Activated CD4-positive, CD25-positive, alpha-beta regulatory T cell treated with anti-CD3 and anti-CD28 coated beads, Interleukin-2, amount 50 U/mL, for 72 hours (primary cell): Measurements from ENCODE around the gene FOXA3.
"Not testable (repeated sequence)": the region's sequence is repeated elsewhere in the genome, so short reads cannot be mapped to it uniquely, and the experiment has no call there.

Source experiments
- DNase-seq: peaks from one replicate; pipeline ENCODE4 v3.0.0; 2021

Gene FOXA3

GRCh38 chr19:45828945-45829344 lies 35.2 kb upstream of the FOXA3 start:
- no peak for DNase-seq

DNA sequence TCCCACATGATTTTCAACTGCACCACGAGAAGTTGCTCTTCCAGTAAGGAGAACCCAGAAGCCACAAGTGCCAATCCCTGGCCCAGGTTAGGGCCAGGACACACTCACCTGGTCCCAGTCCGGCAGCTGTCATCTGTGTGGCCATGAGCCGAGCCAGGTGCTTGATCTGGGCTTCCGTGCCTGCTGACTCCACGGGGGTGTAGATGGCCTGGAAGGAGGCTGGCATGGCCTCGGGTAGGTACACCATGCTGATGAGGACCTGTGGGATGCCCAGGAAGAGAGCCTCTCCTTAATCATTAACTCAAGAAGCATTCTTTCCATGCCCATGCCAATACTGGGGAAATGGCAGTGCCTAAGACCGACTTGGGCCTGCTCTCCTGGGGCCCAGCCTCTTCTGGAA lies 29.2 kb upstream of the FOXA3 start:
- no peak for DNase-seq

GRCh38 chr19:45842198-45842597 lies 21.9 kb upstream of the FOXA3 start:
- DNase-seq: no peak

DNA sequence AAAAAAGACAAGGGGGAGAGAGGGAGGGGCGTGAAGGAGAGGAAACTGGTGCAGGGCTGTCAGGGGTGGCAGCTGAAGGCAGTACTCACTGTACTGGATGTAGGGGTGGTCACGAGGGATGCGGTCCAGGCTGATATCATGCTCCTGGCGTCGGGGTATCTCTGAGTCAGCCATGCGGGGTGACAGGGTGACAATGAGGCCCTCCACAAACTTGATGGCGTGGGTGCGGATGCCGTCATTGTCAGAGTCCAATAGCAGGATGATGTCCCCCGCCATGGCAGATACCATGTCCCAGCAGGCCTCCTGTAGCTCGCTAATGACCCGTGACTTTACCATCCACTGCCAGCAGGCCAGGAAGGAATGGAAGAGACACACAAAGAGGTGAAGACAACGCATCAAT lies 16.5 kb upstream of the FOXA3 start:
- no peak for DNase-seq

- no peak for DNase-seq
Measured at GRCh38 chr19:45848922-45849321, 15.2 kb upstream of the FOXA3 start.

DNA sequence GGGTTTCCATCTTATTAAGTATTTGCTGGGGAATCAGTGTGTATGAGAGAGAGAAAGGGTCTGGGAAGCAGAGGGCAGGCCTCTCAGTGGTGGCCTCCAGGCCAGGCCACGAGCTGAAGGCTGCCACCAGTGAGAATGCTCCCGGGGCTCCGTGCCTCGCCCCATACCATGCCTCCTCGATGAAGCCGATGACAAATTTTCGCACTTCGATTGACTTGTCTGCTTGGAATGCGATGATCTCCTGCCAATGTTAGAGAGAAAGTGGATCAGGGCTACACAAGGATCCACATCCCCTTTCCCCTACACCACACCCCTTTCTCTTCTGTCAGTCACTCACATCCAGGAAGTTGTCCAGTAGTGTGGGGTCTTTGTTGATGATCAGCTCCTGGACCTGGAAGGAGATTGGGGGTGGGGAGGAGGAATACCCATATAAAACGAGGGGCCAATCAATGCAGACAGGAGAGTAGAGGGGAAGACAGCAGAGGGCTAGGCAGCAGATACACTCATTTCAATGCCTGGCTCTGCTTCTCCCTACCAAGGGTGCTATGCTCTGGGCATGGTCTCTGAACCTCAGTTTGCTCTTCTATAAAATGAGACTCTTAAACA lies 11.9 kb upstream of the FOXA3 start:
- no peak for DNase-seq

DNA sequence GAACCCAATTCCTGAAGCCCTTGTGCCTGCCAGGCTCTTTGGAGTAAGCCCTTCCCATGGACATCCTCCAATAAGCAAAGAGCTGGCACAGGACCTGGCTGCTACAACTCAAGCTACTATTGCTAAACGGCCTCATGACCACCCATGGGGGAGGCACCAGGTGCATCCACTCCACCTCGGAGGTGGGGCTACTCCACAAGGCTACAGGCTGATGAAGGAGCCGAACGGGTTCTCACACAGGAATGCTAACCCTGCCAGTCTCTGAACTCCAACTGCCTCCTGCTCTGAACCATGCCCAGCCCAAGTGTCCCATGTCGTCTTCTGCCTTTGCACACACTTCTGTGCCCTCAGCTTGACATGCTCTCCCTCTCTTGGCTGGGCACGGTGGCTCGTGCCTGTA lies 11.1 kb upstream of the FOXA3 start:
- no peak for DNase-seq

DNA sequence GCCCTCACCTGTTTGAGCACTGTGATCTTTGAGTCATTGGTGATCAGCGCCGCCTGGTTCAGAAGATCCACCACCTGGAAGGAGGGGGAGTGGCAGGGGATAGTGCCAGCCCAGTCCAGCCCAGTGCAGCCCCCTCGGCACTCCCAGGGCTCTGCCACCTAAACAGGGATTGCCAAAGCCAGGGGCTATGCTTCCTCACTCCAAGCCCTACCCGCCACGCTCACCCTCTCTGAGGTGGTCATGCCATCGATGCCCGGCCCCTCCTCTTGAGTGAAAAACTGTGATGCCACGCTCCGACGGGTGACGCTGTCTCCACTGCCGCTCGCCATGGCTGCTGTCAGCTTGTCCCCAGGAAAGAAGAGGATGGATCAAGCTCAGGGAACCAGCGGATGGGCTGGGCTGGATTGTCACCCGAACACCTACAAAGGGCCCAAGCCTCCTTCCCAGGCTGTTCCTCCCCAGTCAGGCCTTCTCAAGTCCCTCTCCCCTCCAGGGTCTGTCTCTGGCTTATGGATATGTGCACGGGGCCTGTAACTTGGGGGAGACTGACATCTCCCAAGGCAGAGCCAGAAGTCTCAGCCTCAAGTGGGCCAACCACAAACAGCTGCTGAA lies 9.9 kb upstream of the FOXA3 start:
- no peak for DNase-seq

DNA sequence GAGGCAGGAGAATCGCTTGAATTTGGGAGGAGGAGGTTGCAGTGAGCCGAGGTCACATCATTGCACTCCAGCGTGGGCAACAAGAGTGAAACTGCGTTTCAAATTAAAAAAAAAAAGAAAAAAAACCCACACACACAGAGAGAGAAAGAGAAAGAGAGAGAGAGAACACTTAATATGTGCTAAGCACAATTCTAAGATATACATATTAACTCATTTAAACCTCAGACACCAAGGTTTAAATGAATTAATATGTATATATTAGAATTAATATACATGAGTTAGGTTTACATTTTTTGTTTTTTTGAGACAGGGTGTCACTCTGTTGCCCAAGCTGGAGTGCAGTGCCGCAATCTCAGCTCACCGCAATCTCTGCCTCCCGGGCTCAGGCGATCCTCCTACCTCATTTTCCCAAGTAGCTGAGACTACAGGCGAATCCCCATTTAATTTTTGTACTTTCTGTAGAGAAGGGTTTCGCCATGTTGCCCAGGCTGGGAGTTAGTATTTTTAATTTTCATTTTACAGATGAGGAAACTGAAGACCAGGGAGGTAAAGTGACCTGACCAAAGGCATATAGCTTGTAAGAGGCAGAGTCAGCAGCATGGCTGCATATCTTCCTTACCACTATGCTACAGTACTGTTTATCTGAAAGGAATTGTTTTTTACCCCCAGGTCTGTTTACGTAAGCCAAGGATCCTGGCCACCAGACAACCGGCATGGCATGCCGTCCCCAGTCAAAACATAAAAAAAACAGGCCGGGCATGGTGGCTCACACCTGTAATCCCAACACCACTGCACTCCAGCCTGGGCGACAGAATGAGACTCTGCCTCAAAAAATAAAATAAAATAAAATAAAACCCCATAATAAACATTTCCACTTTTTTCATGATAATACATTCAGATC lies 3.5 kb upstream of the FOXA3 start:
- DNase-seq: no peak

DNA sequence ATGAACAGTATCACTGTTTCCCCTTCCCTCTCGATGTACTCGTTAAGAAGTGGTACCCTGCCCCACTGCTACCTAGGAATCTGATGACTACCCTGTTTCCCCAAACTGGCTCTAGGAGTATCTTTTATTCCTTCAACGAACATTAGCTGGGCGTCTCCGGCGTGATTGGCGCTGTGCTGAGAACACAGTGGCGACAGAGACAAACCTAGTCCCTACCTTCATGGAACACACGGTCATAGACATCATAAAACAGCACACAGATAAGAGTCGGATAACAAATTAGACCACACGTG lies 1.9 kb upstream of the FOXA3 start:
- no peak for DNase-seq

GRCh38 chr19:45862564-45863334 lies 1.4 kb upstream of the FOXA3 start, which contains the start of gene SYMPK:
SYMPK (minus strand) TSS chr19:45863147; CDS start chr19:45854495, 8,652 bp downstream.
- peak; percentile 98 for DNase-seq

- DNase-seq: no peak
Measured at GRCh38 chr19:45863335-45863839, 739 bp upstream of the FOXA3 start.

- DNase-seq: no peak
Measured at GRCh38 chr19:45864629-45865082, 530 bp downstream of the FOXA3 start.

GRCh38 chr19:45865269-45865948 lies 1.3 kb downstream of the FOXA3 start:
- DNase-seq: no peak

DNA sequence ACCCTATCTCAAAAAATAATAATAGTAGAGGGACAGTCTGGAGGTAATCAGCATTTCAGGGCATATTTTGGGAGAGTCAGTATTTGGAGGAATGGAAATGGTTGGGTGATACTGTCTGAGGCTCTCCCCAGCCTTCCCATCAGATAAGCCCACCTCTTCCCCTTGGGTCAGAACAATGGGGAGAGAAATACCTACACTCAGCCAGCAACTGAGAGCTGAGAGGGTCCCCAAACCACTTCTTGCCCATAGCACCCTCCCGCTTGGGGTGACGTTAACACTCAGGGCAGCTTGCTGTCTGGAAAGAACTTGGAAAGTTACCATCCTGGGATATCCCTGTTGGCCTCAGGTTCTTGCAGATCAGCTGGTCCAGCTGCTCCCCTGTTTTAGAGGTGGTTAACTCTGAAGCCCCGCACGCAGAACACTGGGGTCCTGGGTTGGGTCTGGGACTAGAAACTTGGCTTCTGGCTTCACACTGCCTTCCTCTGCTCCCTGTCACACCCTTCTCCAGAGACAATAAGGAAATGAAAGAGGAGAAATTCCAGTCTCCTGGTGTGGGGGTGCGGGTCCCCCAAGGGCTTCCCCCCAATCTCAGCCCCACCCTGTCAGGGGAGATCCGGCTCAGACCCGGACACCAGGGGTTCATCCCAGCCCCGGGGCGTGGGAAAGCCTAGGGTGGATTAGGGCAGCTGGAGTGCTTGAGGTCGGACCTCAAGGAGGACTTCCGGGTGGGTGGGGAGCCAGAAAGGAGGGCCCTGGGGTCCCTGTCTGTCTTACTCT lies 2.5 kb downstream of the FOXA3 start:
- no peak for DNase-seq

- DNase-seq: not testable (repeated sequence)
Measured at GRCh38 chr19:45867241-45867640, 3.1 kb downstream of the FOXA3 start.

DNA sequence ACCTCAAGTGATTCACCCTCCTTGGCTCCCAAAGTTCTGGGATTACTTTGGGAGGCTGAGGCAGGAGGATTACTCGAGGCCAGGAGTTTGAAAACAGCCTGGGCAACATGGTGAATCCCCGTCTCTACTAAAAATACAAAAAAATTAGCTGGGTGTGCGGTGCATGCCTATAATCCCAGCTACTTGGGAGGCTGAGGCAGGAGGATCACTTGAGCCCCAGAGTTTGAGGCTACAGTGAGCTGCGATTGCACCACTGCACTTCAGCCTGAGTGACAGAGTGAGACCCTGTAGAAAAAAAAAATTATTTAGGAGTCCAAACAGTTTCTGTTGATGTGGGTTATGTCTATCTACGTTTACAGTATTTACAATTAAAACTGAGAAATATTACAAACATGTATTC lies 6.7 kb downstream of the FOXA3 start:
- DNase-seq: no peak

- no peak for DNase-seq
Measured at GRCh38 chr19:45872095-45872919, 8.2 kb downstream of the FOXA3 start.

GRCh38 chr19:45873219-45873772 lies 9.2 kb downstream of the FOXA3 start:
- no peak for DNase-seq

DNA sequence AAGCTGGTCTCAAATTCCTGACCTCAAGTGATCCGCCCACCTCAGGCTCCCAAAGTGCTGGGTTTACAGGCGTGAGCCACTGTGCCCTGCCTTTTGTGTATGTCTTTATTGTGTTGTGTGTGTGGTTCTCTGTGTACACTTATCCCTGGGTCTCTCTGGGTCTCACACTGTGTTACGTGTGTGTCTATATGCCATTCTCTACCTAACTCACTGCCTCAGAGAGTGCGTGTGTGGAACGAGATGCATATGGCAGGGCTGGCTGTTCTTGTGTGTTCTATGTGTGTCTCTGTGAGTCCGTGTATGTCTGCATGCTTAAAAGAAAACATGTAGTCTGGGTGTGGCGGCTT lies 10.5 kb downstream of the FOXA3 start:
- DNase-seq: no peak

DNA sequence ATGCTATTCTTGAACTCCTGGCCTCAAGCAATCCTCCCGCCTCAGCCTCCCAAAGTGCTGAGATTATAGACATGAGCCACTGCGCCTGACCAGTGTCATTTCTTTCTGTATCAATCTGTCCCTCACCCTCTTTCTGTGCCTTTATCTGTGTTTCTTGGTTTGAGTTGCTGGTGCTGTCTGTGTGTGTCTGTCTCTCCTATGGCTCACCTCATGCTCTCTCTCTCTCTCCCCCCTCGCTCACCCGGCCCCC lies 12.0 kb downstream of the FOXA3 start:
- no peak for DNase-seq
